HL-60 (cell line): ENCODE results near the gene PABPN1L.

Experiments used
- CTCF ChIP-seq: IDR thresholded peaks from one replicate; pipeline ENCODE4 v1.5.1; 2011; ENCODE audit warnings: low read length, control low read depth, inconsistent platforms; ENCODE audit not compliant: insufficient read depth
- POLR2AphosphoS5 ChIP-seq: IDR thresholded peaks from 2 replicates; pipeline ENCODE4 v1.6.1; 2012; ENCODE audit warnings: low read depth

GRCh38 chr16:88880226-88881006 lies 14.0 kb upstream of the PABPN1L start:
- TF ChIP-seq CTCF (no peak), POLR2AphosphoS5 (no peak; the same call in 1 of the 2 replicates)
